ENCODE results near the gene CBX8. TPM values are rescaled to one million over a fixed set of nuclear protein-coding genes. Genes with fewer than 3 reads are reported as not detected.

The CBX8 gene
- total and polyA plus RNA-seq, 2 of the 13 experiments (the other 11 are each of a cell fraction or from before 2014, with no cell fraction given): 0.34 to 12.6 TPM

GRCh38 chr17:79836972-79837887, 40.4 kb upstream of the CBX8 start (continued):
- TF ChIP-seq, protein P1, sequence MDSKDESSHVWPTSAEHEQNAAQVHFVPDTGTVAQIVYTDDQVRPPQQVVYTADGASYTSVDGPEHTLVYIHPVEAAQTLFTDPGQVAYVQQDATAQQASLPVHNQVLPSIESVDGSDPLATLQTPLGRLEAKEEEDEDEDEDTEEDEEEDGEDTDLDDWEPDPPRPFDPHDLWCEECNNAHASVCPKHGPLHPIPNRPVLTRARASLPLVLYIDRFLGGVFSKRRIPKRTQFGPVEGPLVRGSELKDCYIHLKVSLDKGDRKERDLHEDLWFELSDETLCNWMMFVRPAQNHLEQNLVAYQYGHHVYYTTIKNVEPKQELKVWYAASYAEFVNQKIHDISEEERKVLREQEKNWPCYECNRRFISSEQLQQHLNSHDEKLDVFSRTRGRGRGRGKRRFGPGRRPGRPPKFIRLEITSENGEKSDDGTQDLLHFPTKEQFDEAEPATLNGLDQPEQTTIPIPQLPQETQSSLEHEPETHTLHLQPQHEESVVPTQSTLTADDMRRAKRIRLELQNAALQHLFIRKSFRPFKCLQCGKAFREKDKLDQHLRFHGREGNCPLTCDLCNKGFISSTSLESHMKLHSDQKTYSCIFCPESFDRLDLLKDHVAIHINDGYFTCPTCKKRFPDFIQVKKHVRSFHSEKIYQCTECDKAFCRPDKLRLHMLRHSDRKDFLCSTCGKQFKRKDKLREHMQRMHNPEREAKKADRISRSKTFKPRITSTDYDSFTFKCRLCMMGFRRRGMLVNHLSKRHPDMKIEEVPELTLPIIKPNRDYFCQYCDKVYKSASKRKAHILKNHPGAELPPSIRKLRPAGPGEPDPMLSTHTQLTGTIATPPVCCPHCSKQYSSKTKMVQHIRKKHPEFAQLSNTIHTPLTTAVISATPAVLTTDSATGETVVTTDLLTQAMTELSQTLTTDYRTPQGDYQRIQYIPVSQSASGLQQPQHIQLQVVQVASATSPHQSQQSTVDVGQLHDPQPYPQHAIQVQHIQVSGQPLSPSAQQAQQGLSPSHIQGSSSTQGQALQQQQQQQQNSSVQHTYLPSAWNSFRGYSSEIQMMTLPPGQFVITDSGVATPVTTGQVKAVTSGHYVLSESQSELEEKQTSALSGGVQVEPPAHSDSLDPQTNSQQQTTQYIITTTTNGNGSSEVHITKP (CRISPR knock-in tag; IDR thresholded peaks at IDR 0.05; ENCODE audit: low read depth): no peak
- TF ChIP-seq ETV5 (CRISPR knock-in tag; IDR thresholded peaks at IDR 0.05; ENCODE audit: borderline replicate concordance): peak; percentile 59
- no peak for TF ChIP-seq SOX13 (IDR thresholded peaks at IDR 0.05)
- TF ChIP-seq SOX13 (CRISPR knock-in tag; conservative IDR thresholded peaks at IDR 0.05 in 1 of 2, IDR thresholded peaks at IDR 0.05 in 1 of 2): no peak; a peak in 1 of 4 replicates
- TF ChIP-seq RARG (CRISPR knock-in tag; IDR thresholded peaks at IDR 0.05; ENCODE audit: low read depth): no peak
- TF ChIP-seq, protein P2, sequence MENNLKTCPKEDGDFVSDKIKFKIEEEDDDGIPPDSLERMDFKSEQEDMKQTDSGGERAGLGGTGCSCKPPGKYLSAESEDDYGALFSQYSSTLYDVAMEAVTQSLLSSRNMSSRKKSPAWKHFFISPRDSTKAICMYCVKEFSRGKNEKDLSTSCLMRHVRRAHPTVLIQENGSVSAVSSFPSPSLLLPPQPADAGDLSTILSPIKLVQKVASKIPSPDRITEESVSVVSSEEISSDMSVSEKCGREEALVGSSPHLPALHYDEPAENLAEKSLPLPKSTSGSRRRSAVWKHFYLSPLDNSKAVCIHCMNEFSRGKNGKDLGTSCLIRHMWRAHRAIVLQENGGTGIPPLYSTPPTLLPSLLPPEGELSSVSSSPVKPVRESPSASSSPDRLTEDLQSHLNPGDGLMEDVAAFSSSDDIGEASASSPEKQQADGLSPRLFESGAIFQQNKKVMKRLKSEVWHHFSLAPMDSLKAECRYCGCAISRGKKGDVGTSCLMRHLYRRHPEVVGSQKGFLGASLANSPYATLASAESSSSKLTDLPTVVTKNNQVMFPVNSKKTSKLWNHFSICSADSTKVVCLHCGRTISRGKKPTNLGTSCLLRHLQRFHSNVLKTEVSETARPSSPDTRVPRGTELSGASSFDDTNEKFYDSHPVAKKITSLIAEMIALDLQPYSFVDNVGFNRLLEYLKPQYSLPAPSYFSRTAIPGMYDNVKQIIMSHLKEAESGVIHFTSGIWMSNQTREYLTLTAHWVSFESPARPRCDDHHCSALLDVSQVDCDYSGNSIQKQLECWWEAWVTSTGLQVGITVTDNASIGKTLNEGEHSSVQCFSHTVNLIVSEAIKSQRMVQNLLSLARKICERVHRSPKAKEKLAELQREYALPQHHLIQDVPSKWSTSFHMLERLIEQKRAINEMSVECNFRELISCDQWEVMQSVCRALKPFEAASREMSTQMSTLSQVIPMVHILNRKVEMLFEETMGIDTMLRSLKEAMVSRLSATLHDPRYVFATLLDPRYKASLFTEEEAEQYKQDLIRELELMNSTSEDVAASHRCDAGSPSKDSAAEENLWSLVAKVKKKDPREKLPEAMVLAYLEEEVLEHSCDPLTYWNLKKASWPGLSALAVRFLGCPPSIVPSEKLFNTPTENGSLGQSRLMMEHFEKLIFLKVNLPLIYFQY (CRISPR knock-in tag; IDR thresholded peaks at IDR 0.05; ENCODE audit: borderline replicate concordance): no peak
- TF ChIP-seq RORA (CRISPR knock-in tag; IDR thresholded peaks at IDR 0.05): no peak
- no peak for TF ChIP-seq PAX8 (CRISPR knock-in tag; IDR thresholded peaks at IDR 0.05; ENCODE audit: borderline replicate concordance)
- TF ChIP-seq, protein P3, sequence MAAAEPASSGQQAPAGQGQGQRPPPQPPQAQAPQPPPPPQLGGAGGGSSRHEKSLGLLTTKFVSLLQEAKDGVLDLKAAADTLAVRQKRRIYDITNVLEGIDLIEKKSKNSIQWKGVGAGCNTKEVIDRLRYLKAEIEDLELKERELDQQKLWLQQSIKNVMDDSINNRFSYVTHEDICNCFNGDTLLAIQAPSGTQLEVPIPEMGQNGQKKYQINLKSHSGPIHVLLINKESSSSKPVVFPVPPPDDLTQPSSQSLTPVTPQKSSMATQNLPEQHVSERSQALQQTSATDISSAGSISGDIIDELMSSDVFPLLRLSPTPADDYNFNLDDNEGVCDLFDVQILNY (CRISPR knock-in tag; conservative IDR thresholded peaks at IDR 0.05): no peak
- TF ChIP-seq ZBTB39 (CRISPR knock-in tag; IDR thresholded peaks at IDR 0.05): no peak
- 0 out of 2 replicates have a peak, but pooled peaks have one; percentile 24 for TF ChIP-seq ZBTB42 (CRISPR knock-in tag; IDR thresholded peaks at IDR 0.05)
- TF ChIP-seq GTF3A (CRISPR knock-in tag; conservative IDR thresholded peaks at IDR 0.05): no peak
- peak; percentile 98 for TF ChIP-seq ZNF652 (CRISPR knock-in tag; IDR thresholded peaks at IDR 0.05; ENCODE audit: borderline replicate concordance, low read depth)
- TF ChIP-seq ATF1 (CRISPR knock-in tag; IDR thresholded peaks at IDR 0.05): no peak
- TF ChIP-seq ZNF3 (CRISPR knock-in tag; IDR thresholded peaks at IDR 0.05): no peak
- no peak for TF ChIP-seq ZNF644 (CRISPR knock-in tag; IDR thresholded peaks at IDR 0.05; ENCODE audit: low read depth)

Data from HepG2 (cell line).